GM10248 (cell line): ENCODE results near the gene NELL2.

Experiments
- CTCF ChIA-PET: fragments of 300-600 bp; sonication (Branson Sonifier 250); formaldehyde crosslinking; extraction: SDS; loops from one replicate; lab custom pipeline; 2021; ENCODE audit warnings: antibody characterized with exemption; lab: Yijun Ruan, JAX
- POLR2A ChIA-PET: fragments of 350-650 bp; sonication (Branson Sonifier 250); formaldehyde crosslinking; extraction: SDS; loops from one replicate; lab custom pipeline; 2020; ENCODE audit warnings: antibody characterized with exemption; lab: Yijun Ruan, JAX
- DNase-seq: peaks from one replicate; pipeline ENCODE4 v3.0.0; 2012; ENCODE audit errors: extremely low spot score
- CTCF ChIP-seq: IDR thresholded peaks from 2 replicates; pipeline ENCODE4 v1.5.1; 2012; ENCODE audit warnings: mild to moderate bottlenecking, low read depth; ENCODE audit errors: extremely low read depth, missing control alignments, control extremely low read depth

Gene NELL2

GRCh38 chr12:44502681-44503080 lies 373.4 kb downstream of the NELL2 start:
- DNase-seq = no peak
- TF ChIP-seq CTCF = no peak
- POLR2A ChIA-PET = no interaction called here
- CTCF ChIA-PET = interaction anchor here (1.2 kb wide), 1 partner anchor 23 kb away, joined by 5 read pairs; no protein-coding TSS in a partner anchor

- no peak for TF ChIP-seq CTCF
- CTCF ChIA-PET = interaction anchor here (1.2 kb wide), 2 partner anchors 10 to 23 kb away, joined by 3 read pairs; no protein-coding TSS in a partner anchor
- no peak for DNase-seq
- POLR2A ChIA-PET = no interaction called here
These were observed 375.7 kb downstream of the NELL2 start for GRCh38 chr12:44500423-44500822.

- DNase-seq = no peak
- no peak for TF ChIP-seq CTCF
- POLR2A ChIA-PET = no interaction called here
- CTCF ChIA-PET = interaction anchor here (1.1 to 1.8 kb wide), 3 partner anchors 12 to 179 kb away, joined by 3 to 5 read pairs (median 4); no protein-coding TSS in a partner anchor
These were observed 379.1 kb downstream of the NELL2 start for GRCh38 chr12:44497044-44497443.

GRCh38 chr12:44490181-44490580 lies 385.9 kb downstream of the NELL2 start:
- ChIA-PET CTCF (interaction anchor here (1.3 kb wide), 1 partner anchor 9 kb away, joined by 3 read pairs; no protein-coding TSS in a partner anchor), POLR2A (no interaction called here)
- no peak for TF ChIP-seq CTCF
- no peak for DNase-seq

GRCh38 chr12:44488180-44488579 lies 387.9 kb downstream of the NELL2 start:
- TF ChIP-seq CTCF = no peak
- CTCF ChIA-PET = no interaction called here
- POLR2A ChIA-PET = no interaction called here
- no peak for DNase-seq

GRCh38 chr12:44484862-44485261 lies 391.3 kb downstream of the NELL2 start:
- POLR2A ChIA-PET = no interaction called here
- CTCF ChIA-PET = interaction anchor here (1.3 kb wide), 1 partner anchor 12 kb away, joined by 5 read pairs; no protein-coding TSS in a partner anchor
- no peak for DNase-seq
- no peak for TF ChIP-seq CTCF
